Measurements from ENCODE around the gene TEX48.

The TEX48 gene

GRCh38 chr9:114638404-114638803 is 43.6 kb downstream of the TEX48 start:
- no peaks in the 10 kb centered on the region for H3K4me1 ChIP-seq (ENCODE audit: insufficient read depth, low read length)
- H3K27me3 ChIP-seq (ENCODE audit: insufficient read depth, low read length): no peaks in the 10 kb centered on the region
- H3K4me3 ChIP-seq (ENCODE audit: low read length): no peak overlapping the region
- WGBS: 91% methylated on average over 8 of the region's 8 CpGs
- H3K36me3 ChIP-seq (ENCODE audit: insufficient read depth, low read length): peaks cover 18% of the 10 kb centered on the region
- H3K9ac ChIP-seq (ENCODE audit: low read depth, low read length): no peak overlapping the region
- H3K9me3 ChIP-seq (ENCODE audit: insufficient read depth, low read depth, low read length): no peaks in the 10 kb centered on the region
- no peak overlapping the region for H3K27ac ChIP-seq (ENCODE audit: low read depth, low read length)

- no peaks in the 10 kb centered on the region for H3K9me3 ChIP-seq (ENCODE audit: insufficient read depth, low read depth, low read length)
- no peaks in the 10 kb centered on the region for H3K27me3 ChIP-seq (ENCODE audit: insufficient read depth, low read length)
- WGBS: 90% methylated on average over 6 of the region's 6 CpGs
- H3K4me3 ChIP-seq (ENCODE audit: low read length): no peak overlapping the region
- H3K36me3 ChIP-seq (ENCODE audit: insufficient read depth, low read length): peaks cover 16% of the 10 kb centered on the region; the same call in 1 of the 2 replicates
- no peaks in the 10 kb centered on the region for H3K4me1 ChIP-seq (ENCODE audit: insufficient read depth, low read length)
- no peak overlapping the region for H3K9ac ChIP-seq (ENCODE audit: low read depth, low read length)
- no peak overlapping the region for H3K27ac ChIP-seq (ENCODE audit: low read depth, low read length)
Observed at GRCh38 chr9:114634387-114634786, 47.6 kb downstream of the TEX48 start.

GRCh38 chr9:114633438-114634089 is 48.4 kb downstream of the TEX48 start:
- no peaks in the 10 kb centered on the region for H3K9me3 ChIP-seq (ENCODE audit: insufficient read depth, low read depth, low read length)
- H3K4me3 ChIP-seq (ENCODE audit: low read length): no peak overlapping the region
- H3K27me3 ChIP-seq (ENCODE audit: insufficient read depth, low read length): no peaks in the 10 kb centered on the region
- H3K27ac ChIP-seq (ENCODE audit: low read depth, low read length): no peak overlapping the region
- H3K4me1 ChIP-seq (ENCODE audit: insufficient read depth, low read length): no peaks in the 10 kb centered on the region
- no peak overlapping the region for H3K9ac ChIP-seq (ENCODE audit: low read depth, low read length)
- WGBS: 97% methylated on average over 11 of the region's 11 CpGs
- peaks cover 18% of the 10 kb centered on the region; the same call in 1 of the 2 replicates for H3K36me3 ChIP-seq (ENCODE audit: insufficient read depth, low read length)

- no peak overlapping the region for H3K4me3 ChIP-seq (ENCODE audit: low read length)
- H3K4me1 ChIP-seq (ENCODE audit: insufficient read depth, low read length): no peaks in the 10 kb centered on the region
- H3K27me3 ChIP-seq (ENCODE audit: insufficient read depth, low read length): no peaks in the 10 kb centered on the region
- H3K36me3 ChIP-seq (ENCODE audit: insufficient read depth, low read length): peaks cover 24% of the 10 kb centered on the region; the same call in 1 of the 2 replicates
- no peaks in the 10 kb centered on the region for H3K9me3 ChIP-seq (ENCODE audit: insufficient read depth, low read depth, low read length)
- H3K9ac ChIP-seq (ENCODE audit: low read depth, low read length): no peak overlapping the region
- WGBS: 3% methylated on average over 2 of the region's 2 CpGs
- no peak overlapping the region for H3K27ac ChIP-seq (ENCODE audit: low read depth, low read length)
Observed at GRCh38 chr9:114631166-114631565, 50.8 kb downstream of the TEX48 start.

- H3K9me3 ChIP-seq (ENCODE audit: insufficient read depth, low read depth, low read length): no peaks in the 10 kb centered on the region
- peaks cover 23% of the 10 kb centered on the region; the same call in 1 of the 2 replicates for H3K36me3 ChIP-seq (ENCODE audit: insufficient read depth, low read length)
- no peak overlapping the region for H3K27ac ChIP-seq (ENCODE audit: low read depth, low read length)
- H3K4me3 ChIP-seq (ENCODE audit: low read length): no peak overlapping the region
- no peak overlapping the region for H3K9ac ChIP-seq (ENCODE audit: low read depth, low read length)
- H3K4me1 ChIP-seq (ENCODE audit: insufficient read depth, low read length): no peaks in the 10 kb centered on the region
- no peaks in the 10 kb centered on the region for H3K27me3 ChIP-seq (ENCODE audit: insufficient read depth, low read length)
- 94% methylated on average over 7 of the region's 7 CpGs for WGBS
Observed at GRCh38 chr9:114629563-114630090, 52.4 kb downstream of the TEX48 start.

- Histone ChIP-seq H3K27me3 (ENCODE audit: insufficient read depth, low read length) (no peaks in the 10 kb centered on the region), H3K4me3 (ENCODE audit: low read length) (no peak overlapping the region), H3K27ac (ENCODE audit: low read depth, low read length) (no peak overlapping the region), H3K9me3 (ENCODE audit: insufficient read depth, low read depth, low read length) (no peaks in the 10 kb centered on the region), H3K4me1 (ENCODE audit: insufficient read depth, low read length) (no peaks in the 10 kb centered on the region), H3K36me3 (ENCODE audit: insufficient read depth, low read length) (peaks cover 19% of the 10 kb centered on the region; the same call in 1 of the 2 replicates), H3K9ac (ENCODE audit: low read depth, low read length) (no peak overlapping the region)
- 92% methylated on average over 1 of the region's 1 CpG for WGBS
Observed at GRCh38 chr9:114627553-114627952, 54.4 kb downstream of the TEX48 start.

GRCh38 chr9:114626415-114627020 is 55.5 kb downstream of the TEX48 start:
- no peaks in the 10 kb centered on the region for H3K27me3 ChIP-seq (ENCODE audit: insufficient read depth, low read length)
- WGBS: 94% methylated on average over 4 of the region's 4 CpGs
- no peak overlapping the region for H3K9ac ChIP-seq (ENCODE audit: low read depth, low read length)
- no peak overlapping the region for H3K27ac ChIP-seq (ENCODE audit: low read depth, low read length)
- H3K9me3 ChIP-seq (ENCODE audit: insufficient read depth, low read depth, low read length): no peaks in the 10 kb centered on the region
- no peak overlapping the region for H3K4me3 ChIP-seq (ENCODE audit: low read length)
- peaks cover 19% of the 10 kb centered on the region; the same call in 1 of the 2 replicates for H3K36me3 ChIP-seq (ENCODE audit: insufficient read depth, low read length)
- H3K4me1 ChIP-seq (ENCODE audit: insufficient read depth, low read length): no peaks in the 10 kb centered on the region

- Histone ChIP-seq H3K4me3 (ENCODE audit: low read length) (no peak overlapping the region), H3K27me3 (ENCODE audit: insufficient read depth, low read length) (no peaks in the 10 kb centered on the region), H3K27ac (ENCODE audit: low read depth, low read length) (no peak overlapping the region), H3K9ac (ENCODE audit: low read depth, low read length) (no peak overlapping the region), H3K36me3 (ENCODE audit: insufficient read depth, low read length) (peaks cover 12% of the 10 kb centered on the region; the same call in 1 of the 2 replicates), H3K4me1 (ENCODE audit: insufficient read depth, low read length) (no peaks in the 10 kb centered on the region), H3K9me3 (ENCODE audit: insufficient read depth, low read depth, low read length) (no peaks in the 10 kb centered on the region)
- 94% methylated on average over 2 of the region's 2 CpGs for WGBS
Observed at GRCh38 chr9:114624677-114625076, 57.3 kb downstream of the TEX48 start.

GRCh38 chr9:114621975-114622609 is 59.9 kb downstream of the TEX48 start:
- 96% methylated on average over 2 of the region's 2 CpGs for WGBS
- H3K4me1 ChIP-seq (ENCODE audit: insufficient read depth, low read length): no peaks in the 10 kb centered on the region
- no peaks in the 10 kb centered on the region for H3K27me3 ChIP-seq (ENCODE audit: insufficient read depth, low read length)
- H3K4me3 ChIP-seq (ENCODE audit: low read length): no peak overlapping the region
- H3K36me3 ChIP-seq (ENCODE audit: insufficient read depth, low read length): no peaks in the 10 kb centered on the region; the same call in 1 of the 2 replicates
- H3K9ac ChIP-seq (ENCODE audit: low read depth, low read length): no peak overlapping the region
- H3K9me3 ChIP-seq (ENCODE audit: insufficient read depth, low read depth, low read length): no peaks in the 10 kb centered on the region
- H3K27ac ChIP-seq (ENCODE audit: low read depth, low read length): no peak overlapping the region

- Histone ChIP-seq H3K4me1 (ENCODE audit: insufficient read depth, low read length) (no peaks in the 10 kb centered on the region), H3K4me3 (ENCODE audit: low read length) (no peak overlapping the region), H3K9me3 (ENCODE audit: insufficient read depth, low read depth, low read length) (no peaks in the 10 kb centered on the region), H3K27me3 (ENCODE audit: insufficient read depth, low read length) (no peaks in the 10 kb centered on the region), H3K27ac (ENCODE audit: low read depth, low read length) (no peak overlapping the region), H3K9ac (ENCODE audit: low read depth, low read length) (no peak overlapping the region), H3K36me3 (ENCODE audit: insufficient read depth, low read length) (no peaks in the 10 kb centered on the region; the same call in 1 of the 2 replicates)
- 93% methylated on average over 7 of the region's 7 CpGs for WGBS
Observed at GRCh38 chr9:114621561-114621960, 60.4 kb downstream of the TEX48 start.

GRCh38 chr9:114619191-114619761 is 62.7 kb downstream of the TEX48 start:
- 95% methylated on average over 13 of the region's 13 CpGs for WGBS
- Histone ChIP-seq H3K9ac (ENCODE audit: low read depth, low read length) (no peak overlapping the region), H3K36me3 (ENCODE audit: insufficient read depth, low read length) (no peaks in the 10 kb centered on the region; the same call in 1 of the 2 replicates), H3K27ac (ENCODE audit: low read depth, low read length) (no peak overlapping the region), H3K27me3 (ENCODE audit: insufficient read depth, low read length) (no peaks in the 10 kb centered on the region), H3K4me3 (ENCODE audit: low read length) (no peak overlapping the region), H3K4me1 (ENCODE audit: insufficient read depth, low read length) (no peaks in the 10 kb centered on the region), H3K9me3 (ENCODE audit: insufficient read depth, low read depth, low read length) (no peaks in the 10 kb centered on the region)
